Measurements from ENCODE around the gene TAS2R38.

TAS2R38 gene

DNA sequence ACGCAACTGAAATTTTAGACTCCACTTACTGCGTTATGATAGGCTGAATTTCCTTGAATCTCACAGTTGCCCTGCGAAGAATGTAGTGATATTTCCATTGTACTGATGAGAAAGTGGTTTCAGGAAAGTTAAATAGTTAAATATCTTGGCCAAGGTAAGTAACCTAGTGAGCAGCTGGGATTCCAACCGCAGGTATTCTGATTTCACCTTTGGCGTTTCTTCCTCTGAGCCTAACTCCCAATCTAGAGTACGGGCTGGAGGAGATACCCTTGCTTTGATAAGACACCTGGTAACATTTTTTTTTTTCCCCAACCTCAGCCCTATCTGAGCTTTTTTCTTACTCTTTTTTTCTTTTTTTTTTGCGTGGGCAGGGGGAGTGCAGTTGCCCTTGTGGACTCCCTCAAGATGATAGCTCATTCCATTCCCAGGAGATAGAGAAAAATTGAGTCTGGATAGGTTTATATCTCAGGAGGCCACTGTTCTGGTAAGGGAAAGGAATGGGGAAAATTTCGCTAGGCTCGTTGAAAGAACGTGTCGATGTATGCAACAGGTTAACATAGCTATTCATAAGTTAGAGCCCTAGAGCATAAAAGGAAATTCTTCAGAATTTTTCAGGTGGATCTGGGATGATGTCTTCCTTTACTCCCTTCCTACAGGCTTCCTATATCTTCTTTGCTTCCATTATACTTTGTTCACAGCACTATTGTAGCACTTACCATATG, 3.1 kb upstream of the TAS2R38 start:
- DNase-seq (ENCODE audit: low read depth in 2 of 2): no peak

DNA sequence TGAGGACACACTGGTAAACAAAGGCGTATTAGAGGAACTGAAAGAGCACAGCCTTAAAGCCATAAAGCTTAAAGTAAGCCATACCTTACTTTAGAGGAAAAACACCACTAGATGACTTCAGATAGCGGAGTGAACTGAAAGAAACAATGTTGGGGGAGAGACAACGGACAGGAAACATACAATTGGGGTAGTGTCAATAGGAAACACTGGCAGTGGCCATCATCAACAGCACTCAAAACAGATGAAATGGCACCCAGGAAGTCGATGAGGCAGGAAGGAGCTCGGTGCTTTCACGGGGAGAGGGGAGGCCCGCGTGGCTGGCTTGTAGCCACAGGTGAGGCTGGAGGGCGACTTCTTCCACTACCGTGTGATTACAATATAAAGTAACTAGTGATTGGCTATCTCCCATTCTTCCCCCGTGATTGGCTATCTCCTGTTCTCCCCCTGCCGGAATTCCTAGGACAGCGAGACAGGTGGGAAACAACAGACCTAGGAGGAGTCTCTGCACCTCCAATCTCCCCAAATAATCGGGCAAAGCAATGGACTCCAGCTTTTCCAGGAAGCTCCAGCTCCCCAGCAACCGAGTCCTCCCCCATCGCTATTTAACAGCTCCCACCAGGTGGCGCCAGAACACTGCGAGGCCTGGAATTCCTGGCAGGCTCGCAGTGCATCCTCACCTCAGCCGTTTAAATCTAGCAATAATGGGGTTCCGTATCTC, 2.4 kb upstream of the TAS2R38 start:
- DNase-seq (ENCODE audit: low read depth in 2 of 2): peak; percentile 39 to 57

DNA sequence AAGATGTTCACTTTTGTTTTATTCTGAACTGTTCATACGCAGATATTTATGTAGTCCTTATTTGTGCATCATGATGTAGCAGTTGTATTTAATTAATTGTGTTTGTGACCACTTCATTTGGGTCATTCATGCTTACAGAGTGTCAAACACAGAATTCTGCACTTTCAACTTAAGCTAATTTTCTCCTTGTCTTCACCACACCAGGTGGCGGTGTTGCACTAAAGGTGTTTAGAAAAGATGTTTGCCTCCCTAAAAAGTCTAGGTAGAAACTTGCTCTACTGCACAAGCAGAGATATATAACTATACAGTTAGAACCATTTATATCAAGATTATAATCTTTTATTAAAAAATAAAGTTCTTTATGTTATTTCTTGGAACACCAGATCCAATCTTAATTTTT, 1.3 kb upstream of the TAS2R38 start:
- no peak for DNase-seq (ENCODE audit: low read depth in 2 of 2)

DNA sequence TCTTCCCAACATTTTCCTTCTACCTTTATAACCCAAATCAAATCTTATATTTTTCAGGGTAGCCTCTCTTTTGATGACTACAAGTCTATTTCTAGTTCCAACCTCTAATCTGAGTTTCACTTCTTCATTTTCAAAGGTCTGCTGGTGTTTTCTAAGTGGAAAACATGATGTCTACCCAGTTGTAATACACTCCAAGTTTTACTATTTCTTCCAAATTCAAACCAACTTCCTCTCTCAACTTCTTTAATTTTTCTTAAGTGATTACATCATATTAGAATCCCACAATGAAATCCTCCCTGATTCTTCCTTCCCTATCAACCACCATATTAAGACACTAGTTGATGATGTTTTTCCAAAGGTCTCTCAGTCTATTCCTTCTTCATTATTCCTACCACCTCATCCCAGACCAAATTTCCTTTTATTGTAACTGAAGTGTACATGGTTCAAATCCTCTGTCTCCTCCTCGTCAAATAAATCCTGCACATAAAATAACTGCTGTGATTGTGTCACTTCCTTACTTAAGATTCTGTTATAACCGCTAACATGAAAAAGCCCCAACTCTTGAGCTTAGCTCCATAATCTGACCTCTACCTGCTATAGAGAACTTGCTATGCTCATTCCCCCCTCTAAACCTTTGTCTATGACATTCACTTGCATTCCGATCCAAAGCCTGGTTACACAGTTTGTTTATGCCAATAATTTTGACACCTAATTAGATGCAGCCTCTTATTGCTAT, 12.7 kb downstream of the TAS2R38 start:
- DNase-seq (ENCODE audit: low read depth in 2 of 2): no peak

DNA sequence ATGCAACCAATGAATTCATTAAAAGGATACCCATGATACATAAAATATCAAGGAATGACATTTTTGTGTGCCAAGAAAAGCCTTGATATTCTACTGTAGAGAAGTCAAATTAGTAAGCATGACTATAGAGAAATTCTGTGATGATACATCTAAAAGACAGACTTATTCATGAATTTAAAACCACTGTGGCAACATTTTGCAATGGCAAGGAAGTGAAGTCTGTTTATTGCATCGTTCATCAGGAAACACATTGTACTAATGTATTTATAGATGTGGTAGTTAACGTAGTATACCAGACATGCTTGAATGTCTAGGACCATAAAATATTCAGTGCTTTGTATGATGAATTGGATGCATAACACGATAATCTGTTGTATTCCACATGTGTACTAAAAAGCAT, 17.5 kb downstream of the TAS2R38 start:
- DNase-seq (ENCODE audit: low read depth in 2 of 2): no peak

DNA sequence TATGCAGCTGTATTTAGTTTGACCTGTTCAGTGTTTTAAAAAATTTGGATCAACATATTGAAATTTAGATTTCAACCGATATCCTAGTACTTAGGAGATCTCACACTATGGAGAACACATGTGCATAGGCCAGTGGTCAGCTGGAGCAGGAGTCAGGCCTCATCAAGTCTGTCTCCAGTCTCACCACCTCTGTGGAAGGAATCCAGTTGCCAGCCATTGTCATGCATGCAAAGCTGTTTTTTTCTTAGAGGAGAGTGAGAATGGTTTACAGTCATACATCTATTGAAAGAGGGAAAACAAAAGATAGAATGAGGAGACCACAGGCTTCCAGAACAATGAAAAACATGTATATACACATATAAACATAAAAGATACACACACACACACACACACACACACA, 19.2 kb downstream of the TAS2R38 start:
- DNase-seq (ENCODE audit: low read depth in 2 of 2): no peak

DNA sequence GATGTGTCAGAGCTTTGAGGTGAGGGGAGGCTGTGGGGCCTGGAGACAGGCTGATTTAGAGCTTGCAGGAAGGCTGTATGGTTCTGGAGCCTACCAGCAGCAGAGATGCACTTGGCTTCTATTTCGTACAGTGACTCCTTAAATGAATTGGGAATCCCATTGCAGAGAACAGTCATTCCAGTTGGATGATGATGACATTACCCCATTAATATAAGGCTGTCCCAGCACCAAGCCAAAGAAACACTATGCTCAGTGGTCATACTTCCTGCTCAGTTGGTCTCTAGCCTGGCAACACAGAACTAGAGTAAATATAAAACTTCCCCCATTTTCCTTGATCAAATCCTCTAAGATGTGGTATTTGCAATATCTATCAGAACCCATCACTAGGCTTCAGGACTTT, 21.1 kb downstream of the TAS2R38 start:
- no peak for DNase-seq (ENCODE audit: low read depth in 2 of 2)

DNA sequence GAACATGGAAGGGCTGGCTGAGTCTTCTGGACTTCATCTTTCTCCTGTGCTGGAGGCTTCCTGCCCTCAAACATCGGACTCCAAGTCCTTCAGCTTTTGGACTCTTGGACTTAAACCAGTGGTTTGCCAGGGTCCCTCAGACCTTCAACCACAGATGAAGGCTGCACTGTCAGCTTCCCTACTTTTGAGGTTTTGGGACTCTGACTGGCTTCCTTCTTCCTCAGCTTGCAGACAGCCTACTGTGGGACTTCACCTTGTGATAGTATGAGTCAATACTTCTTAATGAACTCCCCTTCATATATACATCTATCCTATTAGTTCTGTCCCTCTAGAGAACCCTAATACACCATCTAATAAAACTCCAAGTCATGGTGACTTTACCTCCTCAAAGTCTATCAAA, 22.8 kb downstream of the TAS2R38 start:
- no peak for DNase-seq (ENCODE audit: low read depth in 2 of 2)

DNA sequence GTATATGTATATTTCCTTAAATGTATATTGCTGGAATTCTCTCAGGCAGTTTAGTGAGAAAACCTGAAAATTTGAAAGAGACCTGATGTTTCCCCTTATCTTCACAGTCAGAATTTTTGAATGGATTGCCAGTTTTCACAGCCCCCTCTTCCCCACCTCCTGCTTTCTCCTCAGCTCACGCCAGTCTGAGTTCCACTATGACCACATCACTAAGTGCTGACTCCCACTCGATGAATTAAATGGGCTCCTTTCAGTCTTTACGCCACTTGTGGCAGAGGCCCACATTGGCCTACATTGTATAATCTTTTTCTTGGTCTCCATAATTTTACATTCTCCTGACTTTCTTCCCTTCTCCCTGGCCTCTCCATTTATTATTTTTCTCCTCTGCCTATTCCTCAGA, 23.7 kb downstream of the TAS2R38 start:
- no peak for DNase-seq (ENCODE audit: low read depth in 2 of 2)

DNA sequence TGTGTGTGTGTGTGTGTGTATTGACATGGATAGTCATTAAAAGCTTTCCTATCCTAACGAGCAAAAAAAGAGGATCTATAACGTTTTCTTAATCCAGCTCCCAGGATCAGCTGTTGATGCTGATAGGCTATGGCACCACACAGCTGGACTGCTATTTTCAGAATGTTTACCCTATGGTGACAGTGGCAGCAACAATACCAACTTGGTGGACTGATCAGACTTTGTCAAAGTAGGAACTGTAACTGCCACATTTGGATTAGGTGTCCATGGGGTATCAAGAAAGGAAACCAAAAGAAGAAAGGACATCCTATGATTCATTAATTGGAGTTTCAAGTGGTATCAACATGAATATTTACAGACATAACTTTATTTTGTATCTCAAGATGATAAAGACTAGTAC, 24.1 kb downstream of the TAS2R38 start:
- no peak for DNase-seq (ENCODE audit: low read depth in 2 of 2)

DNA sequence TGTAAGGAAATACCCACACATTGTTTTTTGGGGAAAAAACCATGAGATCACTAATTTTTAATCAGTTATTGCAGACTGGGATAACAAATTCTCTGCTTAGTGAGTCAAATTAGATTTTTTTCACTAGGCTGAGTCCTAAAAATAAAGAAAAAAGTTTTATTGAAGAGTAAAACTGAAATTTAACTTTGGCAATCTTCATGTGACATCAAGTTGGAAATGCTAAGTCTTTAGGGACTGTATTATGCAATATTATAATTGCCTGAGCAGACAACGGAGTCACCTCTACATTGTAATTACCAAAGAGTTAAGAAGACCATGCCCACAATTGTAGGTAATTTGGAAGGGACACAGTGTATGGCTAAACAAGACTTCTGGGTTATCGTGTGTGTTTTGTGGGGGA, 24.6 kb downstream of the TAS2R38 start:
- DNase-seq (ENCODE audit: low read depth in 2 of 2): no peak

DNA sequence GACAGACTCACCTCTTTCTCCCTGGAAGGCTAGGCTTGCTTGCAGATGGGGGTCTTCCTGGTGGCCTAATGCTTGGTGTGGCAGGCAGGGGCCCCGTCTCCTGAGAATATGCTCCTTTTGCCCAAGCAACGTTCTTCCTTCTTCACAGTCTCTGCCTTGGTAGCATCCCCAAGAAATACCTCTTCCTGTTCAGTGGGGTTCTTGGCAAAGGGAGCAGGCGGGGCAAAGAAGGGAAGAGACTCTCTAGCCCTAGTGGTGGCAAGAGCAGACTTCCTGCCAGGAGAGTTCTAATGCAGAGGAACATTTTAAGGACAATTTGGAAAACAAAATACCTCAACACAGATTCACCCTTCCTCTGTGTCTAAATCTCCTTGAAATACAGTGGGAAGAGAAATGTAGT, 26.8 kb downstream of the TAS2R38 start, which contains the start of gene CLEC5A:
CLEC5A (minus strand) TSS at position 179 of the 400 bp plus-strand sequence. CDS start 682 bp downstream, outside the sequence.
- no peak for DNase-seq (ENCODE audit: low read depth in 2 of 2)

DNA sequence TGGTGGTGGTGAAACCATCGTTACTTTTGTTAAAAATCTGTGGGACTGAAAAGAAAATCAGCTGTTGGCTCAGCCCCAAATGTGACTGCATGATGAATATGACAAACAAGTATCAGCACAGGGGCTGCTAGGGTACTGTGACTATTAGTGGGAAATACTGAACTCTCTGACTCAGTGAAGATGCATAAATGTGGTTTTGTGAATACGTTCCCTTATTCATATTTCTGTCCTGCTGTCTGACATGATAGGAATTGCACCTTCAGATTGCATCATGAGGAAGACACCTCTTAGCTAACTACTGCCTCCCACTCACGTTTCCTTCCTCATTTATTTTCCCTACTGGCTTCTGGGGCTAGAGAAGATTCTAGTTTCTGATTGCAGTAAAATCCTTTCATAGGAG, 28.2 kb downstream of the TAS2R38 start:
- no peak for DNase-seq (ENCODE audit: low read depth in 2 of 2)

DNA sequence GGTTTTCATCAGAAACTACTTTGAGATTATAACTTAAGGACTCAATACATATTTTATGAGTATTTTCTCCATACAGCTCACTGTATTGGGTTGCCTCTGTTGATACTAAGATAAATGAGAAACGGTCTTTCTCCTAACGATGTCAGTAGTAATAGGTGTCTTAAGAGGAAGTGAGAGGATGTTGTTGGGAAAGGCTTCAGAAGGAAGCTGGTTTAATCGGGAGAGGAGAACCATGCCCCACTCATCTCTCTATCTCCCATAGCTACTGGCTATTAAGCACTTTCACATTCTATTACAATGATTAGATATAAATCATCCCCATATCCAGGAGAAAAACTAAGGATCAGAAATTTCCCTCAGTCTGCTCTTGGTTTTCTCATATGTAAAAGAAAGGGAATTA, 28.8 kb downstream of the TAS2R38 start:
- DNase-seq (ENCODE audit: low read depth in 2 of 2): no peak

DNA sequence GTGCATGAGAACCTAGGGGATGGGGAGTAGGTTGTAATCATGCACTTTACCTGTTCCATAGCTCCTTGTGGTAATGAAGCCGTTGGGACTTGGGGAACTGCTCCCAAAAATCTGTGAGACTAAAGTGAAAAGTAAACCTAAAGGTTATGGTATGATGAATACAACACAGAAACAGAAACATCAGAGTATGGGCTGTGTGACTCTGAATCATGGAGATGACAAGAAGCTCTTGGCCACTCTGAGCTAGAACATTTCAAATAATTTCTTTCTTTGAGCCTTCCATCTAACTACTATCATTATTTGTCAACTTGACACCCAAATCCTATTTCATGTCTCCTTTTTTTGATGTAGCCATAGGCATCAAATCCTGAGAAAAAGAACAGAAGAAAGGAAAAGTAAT, 29.7 kb downstream of the TAS2R38 start:
- DNase-seq (ENCODE audit: low read depth in 2 of 2): no peak

DNA sequence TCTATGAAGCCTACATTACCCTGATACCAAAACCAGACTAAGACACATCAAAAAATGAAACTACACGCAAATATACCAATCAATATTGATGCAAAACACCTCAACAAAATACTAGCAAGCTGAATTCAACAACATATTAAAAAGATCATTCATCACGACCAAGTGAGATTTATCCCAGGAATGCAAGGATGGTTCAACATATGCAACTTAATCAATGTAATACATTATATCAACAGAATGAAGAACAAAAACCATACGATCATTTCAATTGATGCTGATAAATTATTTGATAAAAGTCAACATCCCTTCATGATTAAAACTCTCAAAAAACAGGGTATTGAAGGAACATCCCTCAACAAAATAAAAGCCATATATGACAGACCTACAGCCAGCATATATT, 32.5 kb downstream of the TAS2R38 start:
- DNase-seq (ENCODE audit: low read depth in 2 of 2): no peak

DNA sequence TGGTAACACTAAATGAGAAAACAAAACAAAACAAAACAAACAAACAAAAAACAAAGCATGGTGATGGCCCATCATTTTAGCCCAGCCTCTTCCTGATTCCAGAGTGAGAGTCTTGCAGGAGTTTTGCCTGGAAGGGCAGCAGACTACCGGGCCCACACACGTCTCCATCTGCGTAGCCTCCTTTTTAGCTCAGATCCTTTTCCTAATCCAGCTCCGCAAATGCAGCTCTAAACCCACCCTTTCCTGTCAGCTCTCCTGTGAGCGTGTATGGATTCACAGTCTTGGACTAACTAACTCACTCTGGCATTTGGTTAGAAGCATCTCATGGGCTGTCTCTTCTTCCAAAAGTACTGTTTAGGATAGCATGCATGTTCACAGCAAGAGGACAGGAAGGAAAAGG, 43.4 kb downstream of the TAS2R38 start:
- no peak for DNase-seq (ENCODE audit: low read depth in 2 of 2)

DNA sequence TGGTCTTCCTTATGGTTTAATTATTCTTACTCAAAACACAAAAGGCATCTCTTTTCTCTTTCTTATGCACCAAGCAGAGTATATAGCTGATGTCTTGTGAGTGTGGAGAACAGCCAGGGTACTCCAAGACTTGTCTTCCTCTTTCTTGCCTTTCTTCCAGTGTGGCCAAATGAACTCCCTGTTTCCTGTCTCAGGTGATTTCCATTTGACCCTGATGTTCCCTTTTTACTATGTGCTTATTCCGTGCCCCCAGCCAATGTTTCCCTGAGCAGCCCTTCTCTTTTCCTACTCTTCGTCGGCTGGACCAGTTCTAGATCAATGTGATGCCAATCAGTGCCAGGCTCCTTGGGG, 44.8 kb downstream of the TAS2R38 start:
- no peak for DNase-seq (ENCODE audit: low read depth in 2 of 2)

DNA sequence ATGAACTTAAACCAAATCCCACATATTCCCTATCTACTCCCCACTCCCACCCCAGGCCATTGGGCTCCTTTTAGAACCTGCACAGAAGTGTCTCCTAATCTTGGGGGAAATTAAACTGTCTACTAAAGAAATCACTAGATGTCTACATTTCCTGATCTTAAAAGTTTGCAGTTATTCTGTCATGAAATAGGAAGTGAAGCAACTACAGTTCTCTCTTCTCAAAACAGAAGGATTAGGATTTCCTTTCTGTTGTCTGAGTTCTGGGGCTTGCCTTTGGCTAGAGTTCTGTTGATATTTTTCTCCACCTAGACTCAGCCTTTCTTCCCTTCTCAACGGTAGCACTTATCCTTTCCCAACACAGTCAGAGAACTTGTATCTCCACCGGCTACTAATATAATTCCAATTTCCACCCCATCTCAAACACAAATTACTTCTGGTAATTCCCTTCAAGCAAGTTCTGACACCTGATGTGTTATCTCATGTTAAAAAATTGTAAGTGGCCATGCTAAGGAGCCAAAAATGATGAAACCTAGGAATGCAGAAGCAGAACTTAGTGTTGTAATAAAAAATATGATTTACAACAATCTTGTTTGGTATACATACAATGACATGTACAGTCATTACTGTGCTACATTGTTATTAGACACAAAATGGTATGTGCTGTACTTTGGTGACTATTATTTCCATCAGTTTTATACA, 45.3 kb downstream of the TAS2R38 start:
- no peak for DNase-seq (ENCODE audit: low read depth in 2 of 2)
